Uterus (tissue), 4 donors: ENCODE measurements around the gene INHBB. TPM values are rescaled to one million over a fixed set of nuclear protein-coding genes. Genes with fewer than 3 reads are reported as not detected.

Experiments
- DNase-seq, 2 donors: peaks; one replicate each; pipeline ENCODE4 v3.0.0-alpha.2; 2019 to 2020
- H3K27ac ChIP-seq, 2 donors: fragments of 200-600 bp; sonication (generic); 1 replicate in 1 of 2; 2 replicates in 1 of 2; pipeline ENCODE4 v1.5.1; 2016 to 2018
- H3K27me3 ChIP-seq, 2 donors: fragments of 200-600 bp; sonication (generic); one replicate each; pipeline ENCODE4 v1.5.1; 2018 to 2019; ENCODE audit warnings: control low read depth in 1 of 2
- H3K36me3 ChIP-seq, 2 donors: fragments of 200-600 bp; sonication (generic); one replicate each; pipeline ENCODE4 v1.5.1; 2019; ENCODE audit warnings: control low read depth in 1 of 2
- H3K4me1 ChIP-seq, 2 donors: fragments of 200-600 bp; sonication (generic); one replicate each; pipeline ENCODE4 v1.5.1; 2018 to 2019; ENCODE audit warnings: control low read depth in 1 of 2
- H3K4me3 ChIP-seq, 2 donors: fragments of 200-600 bp; sonication (generic); 1 replicate in 1 of 2; 2 replicates in 1 of 2; pipeline ENCODE4 v1.5.1; 2018 to 2019; ENCODE audit warnings: mild to moderate bottlenecking in 1 of 2
- H3K9me3 ChIP-seq, 2 donors: fragments of 200-600 bp; sonication (generic); one replicate each; pipeline ENCODE4 v1.5.1; 2019; ENCODE audit warnings: control low read depth in 1 of 2
- POLR2A ChIP-seq, 2 donors: fragments of 450-650 bp; IDR thresholded peaks; one replicate each; pipeline ENCODE4 v1.6.1; 2016; ENCODE audit warnings: antibody characterized with exemption in 2 of 2, mild to moderate bottlenecking in 1 of 2, moderate library complexity in 1 of 2
- intact Hi-C: fragments of 100-400 bp; cut with DNase I; formaldehyde crosslinking; loops from one replicate; pipeline ENCODE4 v1.15.1; 2023; ENCODE audit warnings: low total_unique reads
- total RNA-seq, 4 donors: library from RNA; depleted of rRNA in 3 of 4; stranded (reverse); fragments of >200 nt in 3 of 4; gene quantifications; one replicate each; pipeline versions ENCODE4 v1.1.0 to v1.2.4, GENCODE V29; 2014 to 2023
- TF ChIP-seq, protein P1 (sequence below), 4 experiments: fragments of 200-600 bp in 2 of 4; fragments of 450-650 bp in 2 of 4; sonication (generic) in 2 of 4; IDR thresholded peaks; one replicate each; pipeline ENCODE4 v1.5.1; 2016 to 2019; ENCODE audit warnings: antibody characterized with exemption in 4 of 4, mild to moderate bottlenecking in 2 of 4, moderate library complexity in 1 of 4
- donor health status: DM: yes; HTN: yes; CAD: no.

The INHBB gene
- total RNA-seq, 4 donors from 2014 or later: 0.35 to 18.1 (median 4.2) TPM

DNA sequence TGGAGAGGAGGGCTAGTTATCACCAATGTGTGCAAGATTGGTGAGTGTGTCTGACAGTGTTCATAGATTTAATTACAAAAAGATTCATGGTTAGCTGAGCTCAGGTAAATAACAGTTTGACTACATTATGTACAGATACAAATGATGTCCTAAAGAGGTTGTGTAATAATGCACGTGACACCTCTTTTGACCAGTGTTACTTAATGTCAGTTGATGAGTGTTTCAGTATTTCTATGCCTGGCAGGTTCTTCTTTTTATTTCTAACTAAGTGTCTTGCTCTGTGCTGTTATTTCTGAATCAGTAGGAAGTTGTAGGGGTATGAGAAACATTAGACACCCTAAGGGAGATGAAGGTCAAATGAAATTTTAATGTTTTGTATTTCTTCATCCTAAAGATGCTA is 7.9 kb upstream of the INHBB start:
- Histone ChIP-seq H3K4me3 (no peak overlapping the region), H3K36me3 (no peaks in the 10 kb centered on the region), H3K9me3 (no peaks in the 10 kb centered on the region), H3K27me3 (peaks cover 3 to 10% of the 10 kb centered on the region in 2 donors), H3K4me1 (no peaks in the 10 kb centered on the region), H3K27ac (no peak overlapping the region)
- TF ChIP-seq POLR2A (IDR thresholded peaks at IDR 0.05): no peak
- TF ChIP-seq, protein P1, sequence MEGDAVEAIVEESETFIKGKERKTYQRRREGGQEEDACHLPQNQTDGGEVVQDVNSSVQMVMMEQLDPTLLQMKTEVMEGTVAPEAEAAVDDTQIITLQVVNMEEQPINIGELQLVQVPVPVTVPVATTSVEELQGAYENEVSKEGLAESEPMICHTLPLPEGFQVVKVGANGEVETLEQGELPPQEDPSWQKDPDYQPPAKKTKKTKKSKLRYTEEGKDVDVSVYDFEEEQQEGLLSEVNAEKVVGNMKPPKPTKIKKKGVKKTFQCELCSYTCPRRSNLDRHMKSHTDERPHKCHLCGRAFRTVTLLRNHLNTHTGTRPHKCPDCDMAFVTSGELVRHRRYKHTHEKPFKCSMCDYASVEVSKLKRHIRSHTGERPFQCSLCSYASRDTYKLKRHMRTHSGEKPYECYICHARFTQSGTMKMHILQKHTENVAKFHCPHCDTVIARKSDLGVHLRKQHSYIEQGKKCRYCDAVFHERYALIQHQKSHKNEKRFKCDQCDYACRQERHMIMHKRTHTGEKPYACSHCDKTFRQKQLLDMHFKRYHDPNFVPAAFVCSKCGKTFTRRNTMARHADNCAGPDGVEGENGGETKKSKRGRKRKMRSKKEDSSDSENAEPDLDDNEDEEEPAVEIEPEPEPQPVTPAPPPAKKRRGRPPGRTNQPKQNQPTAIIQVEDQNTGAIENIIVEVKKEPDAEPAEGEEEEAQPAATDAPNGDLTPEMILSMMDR (IDR thresholded peaks at IDR 0.05): no peak
- intact Hi-C loops: no loop called here
- DNase-seq: no peak

DNA sequence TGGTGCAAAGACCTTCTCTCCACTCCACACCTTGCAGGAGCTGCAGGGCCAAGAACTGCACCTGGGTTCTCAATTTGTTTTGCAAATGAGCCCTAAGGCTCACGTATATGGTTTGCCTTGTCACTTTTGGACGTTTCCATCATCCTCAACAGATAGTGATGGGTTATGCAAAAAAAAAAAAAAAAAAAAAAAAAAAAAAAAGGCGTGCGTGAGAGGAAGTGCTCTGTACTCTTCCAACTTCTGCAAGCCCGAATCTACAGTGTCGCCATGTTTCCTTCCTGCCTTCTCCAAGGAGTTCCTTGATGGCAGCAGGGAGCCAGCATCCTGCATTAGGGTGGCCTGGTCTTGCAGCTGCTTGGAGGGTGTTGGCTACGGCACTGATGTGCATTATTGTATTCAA is 4.0 kb upstream of the INHBB start:
- H3K27me3 ChIP-seq: peaks cover 11 to 20% of the 10 kb centered on the region in 2 donors

DNA sequence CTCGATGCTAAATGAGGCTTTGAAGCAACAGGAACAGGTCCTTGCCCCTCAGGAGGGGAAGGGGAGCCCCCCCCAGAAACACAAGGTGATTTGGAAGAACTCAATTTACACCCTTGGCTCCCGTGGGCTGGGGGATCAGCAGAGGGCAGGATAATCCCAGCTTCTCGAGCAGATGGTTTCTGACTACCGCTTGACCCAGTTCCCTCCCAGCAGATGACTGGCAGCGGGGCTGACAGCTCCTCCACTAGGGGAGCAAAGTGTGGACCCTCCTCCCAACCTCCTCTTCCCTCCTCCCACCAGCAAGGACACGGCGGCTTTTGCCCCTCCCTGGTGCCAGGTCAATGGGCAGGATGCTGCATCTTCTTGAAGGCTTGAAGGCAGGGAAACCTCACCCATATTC is 3.5 kb upstream of the INHBB start:
- Histone ChIP-seq H3K4me3 (no peak overlapping the region), H3K27me3 (peaks cover 11 to 20% of the 10 kb centered on the region in 2 donors), H3K36me3 (no peaks in the 10 kb centered on the region), H3K9me3 (no peaks in the 10 kb centered on the region), H3K27ac (no peak overlapping the region), H3K4me1 (no peaks in the 10 kb centered on the region)
- no peak for DNase-seq
- no peak for TF ChIP-seq POLR2A (IDR thresholded peaks at IDR 0.05)
- TF ChIP-seq, protein P1 (IDR thresholded peaks at IDR 0.05): no peak
- intact Hi-C loops: loop anchor here (5.0 to 10.0 kb wide), 2 partner anchors 162 to 335 kb away; no protein-coding TSS in a partner anchor

More for the DNA sequence above, 4.0 kb upstream of the INHBB start:
- no peaks in the 10 kb centered on the region for H3K9me3 ChIP-seq
- H3K27ac ChIP-seq: no peak overlapping the region
- H3K4me3 ChIP-seq: no peak overlapping the region
- intact Hi-C loops: loop anchor here (5.0 to 10.0 kb wide), 2 partner anchors 163 to 335 kb away; no protein-coding TSS in a partner anchor
- H3K4me1 ChIP-seq: no peaks in the 10 kb centered on the region
- H3K36me3 ChIP-seq: no peaks in the 10 kb centered on the region
- TF ChIP-seq, protein P1 (IDR thresholded peaks at IDR 0.05): no peak
- no peak for TF ChIP-seq POLR2A (IDR thresholded peaks at IDR 0.05)
- no peak for DNase-seq

DNA sequence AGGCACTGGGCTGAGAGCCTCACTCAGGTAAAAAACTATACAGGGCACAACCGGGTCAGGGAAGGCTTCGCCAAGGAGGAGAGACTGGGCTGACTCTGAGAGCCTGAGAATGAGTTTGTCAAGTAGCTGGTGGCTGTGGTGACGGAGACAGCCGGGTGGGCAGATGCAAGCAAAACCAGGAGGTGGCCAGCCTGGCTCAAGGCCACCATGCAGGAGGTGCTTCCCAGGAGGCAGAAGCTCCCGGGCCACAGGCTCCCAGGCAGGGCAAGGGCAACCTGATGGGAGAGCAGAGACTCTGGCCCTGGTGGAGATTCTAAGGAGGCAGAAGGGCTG is 2.9 kb upstream of the INHBB start:
- no peaks in the 10 kb centered on the region for H3K9me3 ChIP-seq
- no peak overlapping the region for H3K27ac ChIP-seq
- H3K27me3 ChIP-seq: peaks cover 11 to 20% of the 10 kb centered on the region in 2 donors
- TF ChIP-seq, protein P1 (IDR thresholded peaks at IDR 0.05): no peak
- TF ChIP-seq POLR2A (IDR thresholded peaks at IDR 0.05): no peak
- H3K36me3 ChIP-seq: no peaks in the 10 kb centered on the region
- no peaks in the 10 kb centered on the region for H3K4me1 ChIP-seq
- H3K4me3 ChIP-seq: no peak overlapping the region
- intact Hi-C loops: loop anchor here (5.0 to 10.0 kb wide), 2 partner anchors 162 to 334 kb away; no protein-coding TSS in a partner anchor
- no peak for DNase-seq

DNA sequence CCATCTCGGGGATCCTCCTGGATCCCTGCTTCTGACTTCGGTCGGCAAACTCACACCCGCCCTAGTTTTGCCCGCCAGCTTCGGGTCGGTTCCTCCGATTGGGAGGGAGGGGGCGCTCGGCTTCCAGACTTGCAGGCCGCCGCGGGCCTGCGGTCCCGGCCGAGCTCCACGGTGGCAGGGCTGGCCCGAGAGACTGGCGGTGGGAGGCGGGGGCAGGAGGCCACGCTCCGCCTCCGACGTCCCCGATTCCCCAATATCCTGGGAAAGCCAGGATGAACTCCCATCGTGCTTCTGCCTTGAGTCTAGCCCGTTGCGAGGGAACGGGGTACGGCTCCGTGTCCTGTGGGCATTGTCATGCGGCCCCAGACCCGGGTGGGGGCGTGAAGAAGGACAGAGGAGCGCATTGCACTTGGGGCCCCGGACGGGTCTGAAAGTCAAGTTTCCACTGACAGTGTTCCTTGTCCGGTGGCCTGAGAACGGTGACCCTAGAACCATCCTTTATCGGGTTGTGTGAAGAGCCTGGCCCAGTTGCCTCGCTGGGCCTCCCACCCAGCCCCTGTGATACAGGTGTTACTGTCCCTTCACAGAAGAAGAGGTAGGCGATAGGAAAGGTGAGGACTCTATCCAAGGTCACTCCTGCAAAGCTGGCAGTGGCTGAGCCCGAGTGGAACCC is 2.4 kb upstream of the INHBB start:
- DNase-seq: peak; percentile 63 to 71
- Histone ChIP-seq H3K4me3 (no peak overlapping the region), H3K36me3 (no peaks in the 10 kb centered on the region), H3K27me3 (peaks cover 11 to 20% of the 10 kb centered on the region in 2 donors), H3K27ac (peak overlapping the region in 1 of 2 donors; percentile 60), H3K4me1 (no peaks in the 10 kb centered on the region), H3K9me3 (no peaks in the 10 kb centered on the region)
- intact Hi-C loops: loop anchor here (5.0 to 10.0 kb wide), 2 partner anchors 161 to 334 kb away; no protein-coding TSS in a partner anchor
- TF ChIP-seq, protein P1 (IDR thresholded peaks at IDR 0.05): peak; percentile 69 to 90 (median 85)
- peak in 1 of 2 donors; percentile 21 for TF ChIP-seq POLR2A (IDR thresholded peaks at IDR 0.05)
